K562 (cell line): ENCODE measurements around the gene WWOX. TPM values are rescaled to one million over a fixed set of nuclear protein-coding genes. Genes with fewer than 3 reads are reported as not detected.

ENCODE experiments used
- ATAC-seq: fragments of 200-7000 bp; cut with Tn5 transposase; 3 replicates; pipeline ENCODE4 v1.9.1; 2020; ENCODE audit warnings: moderate library complexity
- BruUV-seq: library from RNA; stranded (reverse); fragments of 400-500 nt; replicated peaks from 2 replicates; lab custom pipeline; 2021; lab: Mats Ljungman, UMichigan
- CTCF ChIA-PET: fragments of 300-600 bp; formaldehyde crosslinking; extraction: SDS; loops from one replicate; lab custom pipeline; 2021; ENCODE audit warnings: low intra/inter-chr PET ratio; lab: Yijun Ruan, JAX
- POLR2A ChIA-PET: fragments of 300-600, 350-650 bp; sonication (Branson Sonifier 250); formaldehyde crosslinking; extraction: SDS; loops from one replicate; lab custom pipeline; 2021; ENCODE audit warnings: antibody characterized with exemption, inconsistent platforms; lab: Yijun Ruan, JAX
- DNase-seq, 4 experiments: peaks; one replicate each; pipeline versions ENCODE4 v3.0.0 to v3.0.0-alpha.2; 2011 to 2018; ENCODE audit warnings: low spot score in 3 of 4, mixed read lengths in 3 of 4; ENCODE audit errors: extremely low read depth in 1 of 4
- FAIRE-seq: peaks from 2 replicates; lab custom pipeline; 2011; peaks lifted over from hg19 to GRCh38; lab: Jason Lieb, UNC
- H2AFZ ChIP-seq: 2 replicates; pipeline ENCODE4 v1.6.0; 2011; ENCODE audit warnings: low read depth, low read length, control low read depth, inconsistent platforms
- H3K27ac ChIP-seq: fragments of 200-600 bp; 3 replicates; pipeline ENCODE4 v1.8.0; 2011; ENCODE audit warnings: low read depth, mild to moderate bottlenecking, control low read depth, inconsistent platforms, low read length, moderate library complexity, mixed read lengths; ENCODE audit errors: extremely low read depth
- H3K27me3 ChIP-seq, 2 experiments: fragments of 300-600 bp in 1 of 2; 2 replicates in 1 of 2; 3 replicates in 1 of 2; pipeline versions ENCODE4 v1.6.0 to v1.8.0; 2011; ENCODE audit warnings: inconsistent platforms in 2 of 2, low read length in 2 of 2, mild to moderate bottlenecking in 1 of 2, mixed read lengths in 1 of 2, moderate library complexity in 1 of 2; ENCODE audit not compliant: control insufficient read depth in 2 of 2, insufficient read depth in 2 of 2
- H3K36me3 ChIP-seq: fragments of 300-600 bp; 3 replicates; pipeline ENCODE4 v1.8.0; 2011; ENCODE audit warnings: mild to moderate bottlenecking, low read length, inconsistent platforms; ENCODE audit not compliant: control insufficient read depth, insufficient read depth
- H3K4me1 ChIP-seq, 2 experiments: fragments of 200-600 bp in 1 of 2; replicated peaks in 1 of 2; 2 replicates in 1 of 2; 3 replicates in 1 of 2; pipeline versions ENCODE4 v1.5.1 to v1.8.0; 2011; ENCODE audit warnings: inconsistent platforms in 2 of 2, low read length in 2 of 2, mild to moderate bottlenecking in 1 of 2, mixed read lengths in 1 of 2, moderate library complexity in 1 of 2; ENCODE audit not compliant: control insufficient read depth in 2 of 2, insufficient read depth in 2 of 2
- H3K4me2 ChIP-seq: 2 replicates; pipeline ENCODE4 v1.6.1; 2011; ENCODE audit warnings: low read length, control low read depth, inconsistent platforms, mixed read lengths; ENCODE audit not compliant: insufficient read depth
- H3K4me3 ChIP-seq: fragments of 200-600 bp; sonication (generic), shearing (Covaris generic); 2 replicates; pipeline ENCODE4 v1.5.1; 2016; ENCODE audit warnings: control low read depth, inconsistent platforms
- H3K79me2 ChIP-seq: fragments of 200-600 bp; 3 replicates; pipeline ENCODE4 v1.8.0; 2011; ENCODE audit warnings: low read length, inconsistent platforms; ENCODE audit not compliant: control insufficient read depth, insufficient read depth
- H3K9ac ChIP-seq, 2 experiments: 2 replicates each; pipeline versions ENCODE4 v1.6.0 to v1.6.1; 2011; ENCODE audit warnings: low read depth in 2 of 2, low read length in 2 of 2, control low read depth in 1 of 2, inconsistent platforms in 1 of 2, mild to moderate bottlenecking in 1 of 2, mixed read lengths in 1 of 2; ENCODE audit not compliant: insufficient read depth in 1 of 2
- H3K9me1 ChIP-seq: one replicate; pipeline ENCODE4 v1.6.0; 2011; ENCODE audit warnings: inconsistent platforms, mild to moderate bottlenecking, low read length, moderate library complexity; ENCODE audit not compliant: control insufficient read depth, insufficient read depth
- H3K9me3 ChIP-seq: replicated peaks from 2 replicates; pipeline ENCODE4 v1.5.1; 2011; ENCODE audit warnings: low read depth, low read length, inconsistent platforms; ENCODE audit not compliant: control insufficient read depth, insufficient read depth
- H4K20me1 ChIP-seq: replicated peaks from 2 replicates; pipeline ENCODE4 v1.6.1; 2011; ENCODE audit warnings: low read length, inconsistent platforms, mixed read lengths; ENCODE audit not compliant: control insufficient read depth, insufficient read depth
- ESRRB ChIP-seq: fragments of 250-450 bp; sonication (Bioruptor Pico); IDR thresholded peaks from 2 replicates; pipeline ENCODE4 v1.5.0; 2020; ENCODE audit warnings: mild to moderate bottlenecking, moderate library complexity, borderline replicate concordance
- GTF2E2 ChIP-seq: fragments of 200-800 bp; sonication (Bioruptor generic); IDR thresholded peaks from 2 replicates; pipeline ENCODE4 v1.6.1; 2016; ENCODE audit warnings: missing genetic modification characterization, missing compliant biosample characterization
- HLTF ChIP-seq: fragments of 450-650 bp; IDR thresholded peaks from 2 replicates; pipeline ENCODE4 v1.6.1; 2016
- NKRF ChIP-seq: fragments of 450-650 bp; IDR thresholded peaks from 2 replicates; pipeline ENCODE4 v1.6.1; 2016; ENCODE audit warnings: borderline replicate concordance
- PYGO2 ChIP-seq: fragments of 450-650 bp; IDR thresholded peaks from 2 replicates; pipeline ENCODE4 v1.6.1; 2016; ENCODE audit warnings: mild to moderate bottlenecking, missing genetic modification characterization, moderate library complexity, missing compliant biosample characterization
- TAF1 ChIP-seq: IDR thresholded peaks from 2 replicates; pipeline ENCODE4 v1.6.1; 2011; ENCODE audit warnings: mild to moderate bottlenecking, low read length, moderate library complexity; ENCODE audit not compliant: insufficient read depth, control insufficient read depth, severe bottlenecking; ENCODE audit errors: extremely low read depth
- ZFPM2 ChIP-seq: fragments of 250-450 bp; sonication (Bioruptor Pico); IDR thresholded peaks from 2 replicates; pipeline ENCODE4 v1.5.1; 2022; ENCODE audit warnings: mild to moderate bottlenecking
- ZNF274 ChIP-seq: IDR thresholded peaks from 2 replicates; pipeline ENCODE4 v1.6.1; 2011; ENCODE audit warnings: low read depth, mild to moderate bottlenecking, low read length, moderate library complexity, borderline replicate concordance
- ZNF76 ChIP-seq: fragments of 250-450 bp; sonication (Bioruptor Pico); IDR thresholded peaks from 2 replicates; pipeline ENCODE4 v1.4.0; 2020; ENCODE audit warnings: mild to moderate bottlenecking, moderate library complexity, borderline replicate concordance
- WGBS: fragments of 100-300 bp; shearing (Covaris generic); methylation state at CpG from one replicate; pipeline ENCODE4 v1.1.6; 2016; ENCODE audit warnings: low coverage, mixed read lengths; ENCODE audit not compliant: insufficient coverage; ENCODE audit errors: missing lambda C conversion rate; 5-methylcytosine and 5-hydroxymethylcytosine counted together
- in situ Hi-C: fragments of 300-500 bp; cut with MboI; formaldehyde crosslinking; loops from 4 replicates; pipeline ENCODE4 v1.15.0; 2018; ENCODE audit warnings: inconsistent platforms, mixed read lengths
- intact Hi-C: fragments of 100-400 bp; cut with micrococcal nuclease; formaldehyde crosslinking; loops from 2 replicates; pipeline ENCODE4 v1.14.2; 2022
- polyA plus RNA-seq, 8 experiments: library from polyadenylated mRNA; depleted of rRNA in 4 of 8; stranded (reverse) in 5 of 8; unstranded in 3 of 8; fragments of >200 nt; fragmentation: Nextera tagmentation in 2 of 8; fragmentation: Illumina TruSeq in 1 of 8; extraction: Ambion mirVana in 2 of 8; extraction: Trizol in 1 of 8; gene quantifications; 2 replicates each; pipeline versions ENCODE4 v1.2.1 to v1.2.3, GENCODE V29; 2011 to 2014; ENCODE audit warnings: inconsistent platforms in 1 of 8, missing spikeins in 1 of 8
- total RNA-seq, 7 experiments: library from RNA; depleted of rRNA in 6 of 7; stranded (reverse); fragments of >200 nt in 6 of 7; fragmentation: Illumina TruSeq in 2 of 7; extraction: Trizol in 2 of 7; gene quantifications; 2 replicates each; pipeline versions ENCODE4 v1.2.1 to v1.2.3, GENCODE V29; 2011 to 2021; ENCODE audit warnings: low replicate concordance in 1 of 7

The WWOX gene
- total and polyA plus RNA-seq, 9 of the 15 experiments (the other 6 are each of a cell fraction or from before 2014, with no cell fraction given) = 1.6 to 22.7 (median 8.1) TPM

- TF ChIP-seq ZFPM2 = no peak
- TF ChIP-seq ZNF76 (CRISPR knock-in tag) = no peak
- no peak for TF ChIP-seq TAF1
- TF ChIP-seq PYGO2 (tag) = no peak
- no peak for TF ChIP-seq ESRRB (CRISPR knock-in tag)
- no peak for TF ChIP-seq ZNF274
- no peak for TF ChIP-seq GTF2E2 (tag)
- no peak for TF ChIP-seq HLTF
Observed at GRCh38 chr16:79011282-79011681, 911.8 kb downstream of the WWOX start (continued).

- Histone ChIP-seq H3K9me1 (no peaks in the 10 kb centered on the region), H3K4me2 (no peak overlapping the region), H2AFZ (no peak overlapping the region), H3K27me3 (peaks cover 14 to 37% of the 10 kb centered on the region in 2 experiments; a peak in 4 of 5 replicates), H3K9ac (no peak overlapping the region), H3K9me3 (no peaks in the 10 kb centered on the region), H3K79me2 (no peaks in the 10 kb centered on the region), H3K36me3 (no peaks in the 10 kb centered on the region), H4K20me1 (no peaks in the 10 kb centered on the region), H3K4me3 (no peak overlapping the region), H3K27ac (no peak overlapping the region), H3K4me1 (no peaks in the 10 kb centered on the region)
- in situ Hi-C loops = no loop called here
- CTCF ChIA-PET = no interaction called here
- WGBS = 1% methylated on average over 15 of the region's 15 CpGs
- no peak for TF ChIP-seq NKRF
- POLR2A ChIA-PET = no interaction called here
- intact Hi-C loops = no loop called here
- FAIRE-seq (no peak), ATAC-seq (peak; percentile 55; the same call in 2 of the 3 replicates), DNase-seq (no peak)
- no TSS peak for BruUV-seq
Observed at GRCh38 chr16:79012671-79013434, 913.4 kb downstream of the WWOX start.
